Heart left ventricle (tissue), 13 donors: ENCODE results near the gene CNGB1.

ENCODE experiments used
- CTCF ChIP-seq, 12 donors: fragments of 200-600 bp; sonication (generic) in 4 of 12; IDR thresholded peaks; one replicate each; pipeline versions ENCODE4 v1.5.0 to v1.8.0; 2018 to 2022; ENCODE audit warnings: antibody characterized with exemption in 12 of 12, mild to moderate bottlenecking in 5 of 12
- POLR2A ChIP-seq, 2 donors: fragments of 450-650 bp; IDR thresholded peaks; one replicate each; pipeline ENCODE4 v1.6.1; 2017; ENCODE audit warnings: antibody characterized with exemption in 2 of 2, mild to moderate bottlenecking in 2 of 2, moderate library complexity in 2 of 2
- donor health status: ischemic (EF 13 %, LVEDD 7.1; RV severe dilation, severe dysfunction).
- donor health status: DM: no; HTN: yes; CAD: no.
- donor health status: DM: no; HTN: no; CAD: no.
- donor health status: ischemic (EF 25% LVEDD 6.9; RV normal size, moderate dysfunction).
- donor health status: ischemic (EF 25% LVEDD 5.7; RV mildly dilated, moderate dysfunction).
- donor health status: ischemic (EF 35%, LVEDD 5.7; RV mildly dilated, moderate dysfunction).
- donor health status: nonischemic (EF 11% LVEDD 7.7; RV severe dilation, severe dysfunction).
- donor health status: DM: yes; HTN: yes; CAD: no.
- donor health status: PGD.
- donor health status: ischemic (EF 29% LVEDD 5.4; RV normal size, mild dysfunction).
- donor health status: nonischemic (EF 23%, LVEDD 6.1; RV moderate dilation, normal function).

GRCh38 chr16:57924514-57924913, 46.4 kb downstream of the CNGB1 start:
- no peak for TF ChIP-seq POLR2A (IDR thresholded peaks at IDR 0.05)
- TF ChIP-seq CTCF (IDR thresholded peaks at IDR 0.05): no peak
